WI38 (cell line): ENCODE data around the gene OMG.
"Not testable (repeated sequence)": the region's sequence is repeated elsewhere in the genome, so short reads cannot be mapped to it uniquely, and the experiment has no call there.

ENCODE experiments used
- H3K4me3 ChIP-seq: 2 replicates; pipeline ENCODE4 v1.5.1; 2011; ENCODE audit warnings: low read depth, mild to moderate bottlenecking, control low read depth, low read length
- TF ChIP-seq, protein P1 (sequence below): IDR thresholded peaks from 2 replicates; pipeline ENCODE4 v1.5.1; 2012; ENCODE audit warnings: low read depth, mild to moderate bottlenecking, control low read depth, low read length

Gene OMG

DNA sequence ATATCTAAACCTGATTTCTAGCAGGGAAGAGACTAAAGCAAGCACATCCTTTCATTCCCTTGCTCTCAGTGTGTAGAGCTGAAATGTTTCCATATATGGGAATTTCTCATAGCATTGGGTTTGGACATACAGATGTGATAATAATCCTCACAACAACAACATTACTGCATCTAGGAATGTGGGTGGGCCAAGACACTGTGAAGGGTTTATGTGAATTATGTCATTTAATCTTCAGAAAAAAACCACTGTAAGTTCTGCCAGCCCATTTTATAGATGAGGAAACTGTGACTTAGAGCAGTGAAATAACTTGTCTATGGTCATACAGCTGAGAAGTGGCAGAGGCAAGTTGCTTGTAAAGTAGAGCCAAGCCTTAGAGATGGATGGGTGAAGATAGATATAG lies 5.2 kb downstream of the OMG start:
- no peak overlapping the region for H3K4me3 ChIP-seq
- TF ChIP-seq, protein P1, sequence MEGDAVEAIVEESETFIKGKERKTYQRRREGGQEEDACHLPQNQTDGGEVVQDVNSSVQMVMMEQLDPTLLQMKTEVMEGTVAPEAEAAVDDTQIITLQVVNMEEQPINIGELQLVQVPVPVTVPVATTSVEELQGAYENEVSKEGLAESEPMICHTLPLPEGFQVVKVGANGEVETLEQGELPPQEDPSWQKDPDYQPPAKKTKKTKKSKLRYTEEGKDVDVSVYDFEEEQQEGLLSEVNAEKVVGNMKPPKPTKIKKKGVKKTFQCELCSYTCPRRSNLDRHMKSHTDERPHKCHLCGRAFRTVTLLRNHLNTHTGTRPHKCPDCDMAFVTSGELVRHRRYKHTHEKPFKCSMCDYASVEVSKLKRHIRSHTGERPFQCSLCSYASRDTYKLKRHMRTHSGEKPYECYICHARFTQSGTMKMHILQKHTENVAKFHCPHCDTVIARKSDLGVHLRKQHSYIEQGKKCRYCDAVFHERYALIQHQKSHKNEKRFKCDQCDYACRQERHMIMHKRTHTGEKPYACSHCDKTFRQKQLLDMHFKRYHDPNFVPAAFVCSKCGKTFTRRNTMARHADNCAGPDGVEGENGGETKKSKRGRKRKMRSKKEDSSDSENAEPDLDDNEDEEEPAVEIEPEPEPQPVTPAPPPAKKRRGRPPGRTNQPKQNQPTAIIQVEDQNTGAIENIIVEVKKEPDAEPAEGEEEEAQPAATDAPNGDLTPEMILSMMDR: no peak

GRCh38 chr17:31289790-31290189 lies 7.2 kb downstream of the OMG start:
- no peak overlapping the region for H3K4me3 ChIP-seq
- TF ChIP-seq, protein P1: no peak

GRCh38 chr17:31287932-31288331 lies 9.1 kb downstream of the OMG start:
- H3K4me3 ChIP-seq: not testable (repeated sequence)

GRCh38 chr17:31286587-31286986 lies 10.5 kb downstream of the OMG start:
- TF ChIP-seq, protein P1: no peak
- H3K4me3 ChIP-seq: no peak overlapping the region

GRCh38 chr17:31283841-31284240 lies 13.2 kb downstream of the OMG start:
- TF ChIP-seq, protein P1: no peak

DNA sequence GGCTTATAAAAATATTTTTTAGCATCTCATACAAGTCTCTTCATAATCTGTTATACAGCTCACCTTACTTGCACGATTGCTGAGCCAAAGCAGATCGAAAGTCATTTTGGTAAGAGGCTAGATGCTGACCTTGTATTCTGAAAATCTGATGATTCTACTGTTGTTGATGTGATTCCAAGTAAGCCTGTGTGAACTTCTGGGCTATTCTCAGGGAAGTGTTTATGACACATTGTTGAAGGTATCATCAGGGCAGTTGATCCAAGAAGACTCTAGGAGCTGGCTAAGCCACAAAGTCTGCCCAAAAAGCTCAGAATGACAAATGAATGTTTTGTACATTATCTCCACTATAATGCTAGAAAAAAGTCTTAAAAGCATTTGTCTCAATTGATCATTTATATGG lies 16.0 kb downstream of the OMG start:
- TF ChIP-seq, protein P1: no peak
- H3K4me3 ChIP-seq: no peak overlapping the region

More at GRCh38 chr17:31283841-31284240, 13.2 kb downstream of the OMG start:
- no peak overlapping the region for H3K4me3 ChIP-seq

DNA sequence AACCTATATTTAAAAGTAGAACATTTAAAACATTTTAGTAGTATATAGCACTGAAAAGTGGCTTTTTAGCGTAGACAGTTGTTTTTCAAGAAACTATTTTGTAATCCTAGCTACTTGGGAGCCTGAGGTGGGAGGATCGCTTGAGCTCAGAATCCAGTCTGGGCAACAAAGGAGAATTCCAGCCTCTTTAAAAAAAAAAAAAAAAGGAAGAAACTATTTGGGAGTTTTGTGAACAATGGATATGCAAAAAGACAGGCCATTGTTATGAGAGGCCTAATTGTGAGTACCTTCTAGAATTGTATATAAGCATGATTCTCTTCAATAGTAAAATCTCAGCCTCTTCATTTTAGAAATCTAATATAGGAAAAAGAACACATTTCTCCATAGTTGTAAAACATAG lies 17.6 kb downstream of the OMG start:
- H3K4me3 ChIP-seq: no peak overlapping the region
- TF ChIP-seq, protein P1: no peak

DNA sequence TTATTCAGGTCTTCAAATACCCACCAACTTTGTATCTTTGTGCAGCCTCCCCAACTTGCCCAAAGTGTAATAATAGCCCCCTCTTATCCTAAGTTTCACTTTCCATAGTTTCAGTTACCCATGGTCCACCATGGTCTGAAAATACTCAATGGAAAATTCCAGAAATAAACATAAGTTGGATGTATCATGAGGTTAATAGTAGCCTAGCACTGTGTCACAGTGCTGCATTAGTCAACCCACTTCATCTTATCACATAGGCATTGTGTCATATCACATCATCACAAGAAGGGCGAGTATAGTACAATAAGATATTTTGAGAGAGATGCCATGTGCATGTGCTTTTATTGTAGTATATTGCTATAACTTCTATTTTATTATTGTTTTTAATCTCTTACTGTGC lies 21.9 kb downstream of the OMG start:
- TF ChIP-seq, protein P1: no peak
- no peak overlapping the region for H3K4me3 ChIP-seq
